Ascending aorta (tissue), 2 donors: ENCODE measurements around the gene ARHGAP15. TPM values are rescaled to one million over a fixed set of nuclear protein-coding genes. Genes with fewer than 3 reads are reported as not detected.

Source experiments
- DNase-seq, 2 donors: peaks; one replicate each; pipeline ENCODE4 v3.0.0-alpha.2; 2019; ENCODE audit warnings: low spot score in 2 of 2
- H3K27ac ChIP-seq, 2 donors: fragments of 200-600 bp; sonication (generic); one replicate each; pipeline ENCODE4 v1.5.1; 2016 to 2017; ENCODE audit warnings: mild to moderate bottlenecking in 1 of 2
- H3K27me3 ChIP-seq: fragments of 200-600 bp; sonication (generic); one replicate; pipeline ENCODE4 v1.5.1; 2017
- H3K36me3 ChIP-seq, 2 donors: fragments of 200-600 bp; sonication (generic); one replicate each; pipeline ENCODE4 v1.5.1; 2016
- H3K4me1 ChIP-seq, 2 donors: fragments of 200-600 bp; sonication (generic); one replicate each; pipeline ENCODE4 v1.5.1; 2016 to 2017; ENCODE audit warnings: mild to moderate bottlenecking in 1 of 2
- H3K4me3 ChIP-seq, 2 donors: fragments of 200-600 bp; sonication (generic); one replicate each; pipeline ENCODE4 v1.5.1; 2016 to 2017; ENCODE audit warnings: mild to moderate bottlenecking in 1 of 2
- H3K9me3 ChIP-seq, 2 donors: fragments of 200-600 bp; sonication (generic); one replicate each; pipeline ENCODE4 v1.5.1; 2016
- CTCF ChIP-seq, 3 experiments: fragments of 200-600 bp in 2 of 3; fragments of 450-650 bp in 1 of 3; sonication (generic) in 2 of 3; IDR thresholded peaks; one replicate each; pipeline ENCODE4 v1.5.1; 2016 to 2019; ENCODE audit warnings: antibody characterized with exemption in 3 of 3, mild to moderate bottlenecking in 1 of 3, moderate library complexity in 1 of 3
- intact Hi-C: fragments of 100-400 bp; cut with DNase I; formaldehyde crosslinking; loops from one replicate; pipeline ENCODE4 v1.15.1; 2023
- total RNA-seq: library from RNA; depleted of rRNA; stranded (reverse); fragments of >200 nt; gene quantifications from one replicate; pipeline ENCODE4 v1.1.0, GENCODE V29; 2016

Gene ARHGAP15
- total RNA-seq, 1 donor from 2014 or later, result 1.4 TPM

GRCh38 chr2:143730155-143730952 lies 601.1 kb downstream of the ARHGAP15 start:
- TF ChIP-seq CTCF (IDR thresholded peaks at IDR 0.05), result no peak
- Histone ChIP-seq H3K4me3 (no peak overlapping the region), H3K9me3 (no peaks in the 10 kb centered on the region), H3K27ac (no peak overlapping the region), H3K36me3 (no peaks in the 10 kb centered on the region), H3K27me3 (no peaks in the 10 kb centered on the region), H3K4me1 (no peaks in the 10 kb centered on the region)
- DNase-seq, result no peak
- intact Hi-C loops, result no loop called here

GRCh38 chr2:143730953-143731260 lies 601.7 kb downstream of the ARHGAP15 start:
- Histone ChIP-seq H3K9me3 (no peaks in the 10 kb centered on the region), H3K4me1 (no peaks in the 10 kb centered on the region), H3K4me3 (no peak overlapping the region), H3K36me3 (no peaks in the 10 kb centered on the region), H3K27ac (no peak overlapping the region), H3K27me3 (no peaks in the 10 kb centered on the region)
- TF ChIP-seq CTCF (IDR thresholded peaks at IDR 0.05), result no peak
- intact Hi-C loops, result no loop called here
- no peak for DNase-seq

- DNase-seq, result no peak
- Histone ChIP-seq H3K36me3 (no peaks in the 10 kb centered on the region), H3K27me3 (no peaks in the 10 kb centered on the region), H3K4me1 (no peaks in the 10 kb centered on the region), H3K27ac (no peak overlapping the region), H3K4me3 (no peak overlapping the region), H3K9me3 (no peaks in the 10 kb centered on the region)
- TF ChIP-seq CTCF (IDR thresholded peaks at IDR 0.05), result no peak
- intact Hi-C loops, result no loop called here
These were observed 602.9 kb downstream of the ARHGAP15 start for GRCh38 chr2:143732076-143732475.

GRCh38 chr2:143732871-143733270 lies 603.7 kb downstream of the ARHGAP15 start:
- no peak for TF ChIP-seq CTCF (IDR thresholded peaks at IDR 0.05)
- Histone ChIP-seq H3K4me1 (no peaks in the 10 kb centered on the region), H3K36me3 (no peaks in the 10 kb centered on the region), H3K27me3 (no peaks in the 10 kb centered on the region), H3K9me3 (no peaks in the 10 kb centered on the region), H3K4me3 (no peak overlapping the region), H3K27ac (no peak overlapping the region)
- no peak for DNase-seq
- intact Hi-C loops, result no loop called here

- Histone ChIP-seq H3K4me3 (no peak overlapping the region), H3K36me3 (no peaks in the 10 kb centered on the region), H3K27me3 (no peaks in the 10 kb centered on the region), H3K27ac (no peak overlapping the region), H3K4me1 (no peaks in the 10 kb centered on the region), H3K9me3 (no peaks in the 10 kb centered on the region)
- no peak for TF ChIP-seq CTCF (IDR thresholded peaks at IDR 0.05)
- DNase-seq, result no peak
- intact Hi-C loops, result no loop called here
These were observed 605.3 kb downstream of the ARHGAP15 start for GRCh38 chr2:143734507-143734906.

GRCh38 chr2:143736904-143737303 lies 607.7 kb downstream of the ARHGAP15 start:
- no peaks in the 10 kb centered on the region for H3K27me3 ChIP-seq
- intact Hi-C loops, result no loop called here
- no peaks in the 10 kb centered on the region for H3K9me3 ChIP-seq
- no peaks in the 10 kb centered on the region for H3K4me1 ChIP-seq
- TF ChIP-seq CTCF (IDR thresholded peaks at IDR 0.05), result no peak
- H3K27ac ChIP-seq, result no peak overlapping the region
- DNase-seq, result no peak
- no peaks in the 10 kb centered on the region for H3K36me3 ChIP-seq
- H3K4me3 ChIP-seq, result no peak overlapping the region
